B cell (primary cell): ENCODE measurements around the gene NMNAT1. TPM values are rescaled to one million over a fixed set of nuclear protein-coding genes. Genes with fewer than 3 reads are reported as not detected.

Experiments
- ATAC-seq: fragments of 200-7000 bp; cut with Tn5 transposase; one replicate; pipeline ENCODE4 v1.10.0; 2021; ENCODE audit warnings: low read depth, mild to moderate bottlenecking, moderate number of reproducible peaks, moderate library complexity
- CTCF ChIA-PET: fragments of 350-600 bp; sonication (Branson Sonifier 250); formaldehyde crosslinking; loops from one replicate; lab custom pipeline; 2021; ENCODE audit warnings: antibody characterized with exemption, inconsistent platforms; lab: Charles Lee
- POLR2A ChIA-PET: fragments of 350-600 bp; sonication (Branson Sonifier 250); formaldehyde crosslinking; loops from one replicate; lab custom pipeline; 2021; ENCODE audit warnings: antibody characterized with exemption; lab: Charles Lee
- DNase-seq: peaks from one replicate; pipeline ENCODE4 v3.0.0; 2013
- H2AFZ ChIP-seq: 2 replicates; pipeline ENCODE4 v1.6.1; 2012; ENCODE audit warnings: mild to moderate bottlenecking, low read depth, low read length; ENCODE audit not compliant: insufficient read depth, poor library complexity, severe bottlenecking
- H3K27ac ChIP-seq, 2 donors: 1 replicate in 1 of 2; 2 replicates in 1 of 2; pipeline ENCODE4 v1.5.1; 2012 to 2013; ENCODE audit warnings: low read length in 2 of 2, mild to moderate bottlenecking in 2 of 2, moderate library complexity in 1 of 2
- H3K27me3 ChIP-seq, 4 experiments: fragments of 200-600 bp in 1 of 4; sonication (generic) in 1 of 4; replicated peaks in 1 of 4; 1 replicate in 2 of 4; 2 replicates in 2 of 4; pipeline versions ENCODE4 v1.6.1 to v1.7.0; 2013 to 2016; ENCODE audit warnings: low read length in 3 of 4, mild to moderate bottlenecking in 2 of 4, mixed read lengths in 1 of 4, moderate library complexity in 1 of 4; ENCODE audit not compliant: insufficient read depth in 4 of 4, control insufficient read depth in 3 of 4; ENCODE audit errors: control extremely low read depth in 1 of 4
- H3K36me3 ChIP-seq, 2 experiments: replicated peaks in 1 of 2; 1 replicate in 1 of 2; 2 replicates in 1 of 2; pipeline versions ENCODE4 v1.6.1 to v1.7.1; 2013; ENCODE audit warnings: low read length in 1 of 2; ENCODE audit not compliant: insufficient read depth in 2 of 2, control insufficient read depth in 1 of 2; ENCODE audit errors: control extremely low read depth in 1 of 2, extremely low read depth in 1 of 2
- H3K4me1 ChIP-seq, 2 donors: fragments of 200-600 bp in 1 of 2; sonication (generic) in 1 of 2; 1 replicate in 1 of 2; 2 replicates in 1 of 2; pipeline versions ENCODE4 v1.5.1 to v1.6.1; 2013 to 2017; ENCODE audit warnings: low read length in 2 of 2; ENCODE audit not compliant: control insufficient read depth in 2 of 2, insufficient read depth in 2 of 2
- H3K4me2 ChIP-seq: replicated peaks from 2 replicates; pipeline ENCODE3; 2012; ENCODE audit warnings: mild to moderate bottlenecking, low read depth, low read length; ENCODE audit not compliant: poor library complexity, severe bottlenecking
- H3K4me3 ChIP-seq, 5 experiments: fragments of 200-600 bp in 1 of 5; sonication (generic) in 1 of 5; 1 replicate in 3 of 5; 2 replicates in 2 of 5; pipeline versions ENCODE4 v1.5.1 to v1.7.0; 2011 to 2016; ENCODE audit warnings: low read length in 4 of 5, mild to moderate bottlenecking in 4 of 5, low read depth in 2 of 5, control low read depth in 1 of 5, moderate library complexity in 1 of 5; ENCODE audit not compliant: insufficient read depth in 1 of 5; ENCODE audit errors: control extremely low read depth in 1 of 5, extremely low read depth in 1 of 5
- H3K79me2 ChIP-seq: fragments of 200-600 bp; sonication (generic); one replicate; pipeline ENCODE4 v1.6.0; 2016; ENCODE audit warnings: low read length; ENCODE audit not compliant: control insufficient read depth, insufficient read depth
- H3K9ac ChIP-seq: fragments of 200-600 bp; sonication (generic); 2 replicates; pipeline ENCODE4 v1.6.1; 2017; ENCODE audit warnings: mild to moderate bottlenecking, low read length, moderate library complexity
- H3K9me3 ChIP-seq, 3 donors: one replicate each; pipeline versions ENCODE4 v1.6.1 to v1.7.1; 2013; ENCODE audit warnings: low read length in 2 of 3; ENCODE audit not compliant: control insufficient read depth in 2 of 3, insufficient read depth in 1 of 3; ENCODE audit errors: control extremely low read depth in 1 of 3
- H4K20me1 ChIP-seq: 2 replicates; pipeline ENCODE4 v1.6.0; 2012; ENCODE audit warnings: mild to moderate bottlenecking, low read length; ENCODE audit not compliant: insufficient read depth, control insufficient read depth, poor library complexity, severe bottlenecking
- H3K27ac Mint-ChIP-seq: one replicate; pipeline ENCODE4 v1.8.0; 2021; ENCODE audit warnings: mixed read lengths
- H3K27me3 Mint-ChIP-seq: one replicate; pipeline ENCODE4 v1.8.0; 2021; ENCODE audit warnings: mixed read lengths
- H3K4me1 Mint-ChIP-seq: one replicate; pipeline ENCODE4 v1.8.0; 2021; ENCODE audit warnings: mixed read lengths
- H3K4me3 Mint-ChIP-seq: one replicate; pipeline ENCODE4 v1.8.0; 2021; ENCODE audit warnings: mixed read lengths
- H3K9me3 Mint-ChIP-seq: one replicate; pipeline ENCODE4 v1.8.0; 2022; ENCODE audit warnings: mixed read lengths; ENCODE audit not compliant: insufficient read depth
- CTCF ChIP-seq: fragments of 200-600 bp; IDR thresholded peaks from one replicate; pipeline ENCODE4 v1.8.0; 2022; ENCODE audit warnings: antibody characterized with exemption, mild to moderate bottlenecking
- EZH2 ChIP-seq: IDR thresholded peaks from 2 replicates; pipeline ENCODE4 v1.6.1; 2012; ENCODE audit warnings: borderline replicate concordance, low read depth, mild to moderate bottlenecking, moderate library complexity, low read length; ENCODE audit not compliant: insufficient read depth, poor library complexity, severe bottlenecking
- WGBS: methylation state at CpG from one replicate; pipeline ENCODE4 v1.1.5; 2013; ENCODE audit warnings: missing lambda C conversion rate; ENCODE audit not compliant: insufficient coverage; 5-methylcytosine and 5-hydroxymethylcytosine counted together
- intact Hi-C: fragments of 100-400 bp; cut with micrococcal nuclease; formaldehyde crosslinking; loops from one replicate; pipeline ENCODE4 v1.10.0; 2022
- polyA plus RNA-seq: library from polyadenylated mRNA; depleted of rRNA; stranded (reverse); fragments of >200 nt; gene quantifications from 2 replicates; pipeline ENCODE4 v1.2.3, GENCODE V29; 2012
- total RNA-seq, 2 donors: library from RNA; stranded (reverse); fragments of 120-200 nt in 1 of 2; gene quantifications; 1 replicate in 1 of 2; 2 replicates in 1 of 2; pipeline versions ENCODE4 v1.2.3 to v1.2.4, GENCODE V29; 2013 to 2022

Gene NMNAT1
- total and polyA plus RNA-seq, 2 donors (not counting 1 experiment from before 2014, with no cell fraction given) = 4.5 to 8.0 TPM

DNA sequence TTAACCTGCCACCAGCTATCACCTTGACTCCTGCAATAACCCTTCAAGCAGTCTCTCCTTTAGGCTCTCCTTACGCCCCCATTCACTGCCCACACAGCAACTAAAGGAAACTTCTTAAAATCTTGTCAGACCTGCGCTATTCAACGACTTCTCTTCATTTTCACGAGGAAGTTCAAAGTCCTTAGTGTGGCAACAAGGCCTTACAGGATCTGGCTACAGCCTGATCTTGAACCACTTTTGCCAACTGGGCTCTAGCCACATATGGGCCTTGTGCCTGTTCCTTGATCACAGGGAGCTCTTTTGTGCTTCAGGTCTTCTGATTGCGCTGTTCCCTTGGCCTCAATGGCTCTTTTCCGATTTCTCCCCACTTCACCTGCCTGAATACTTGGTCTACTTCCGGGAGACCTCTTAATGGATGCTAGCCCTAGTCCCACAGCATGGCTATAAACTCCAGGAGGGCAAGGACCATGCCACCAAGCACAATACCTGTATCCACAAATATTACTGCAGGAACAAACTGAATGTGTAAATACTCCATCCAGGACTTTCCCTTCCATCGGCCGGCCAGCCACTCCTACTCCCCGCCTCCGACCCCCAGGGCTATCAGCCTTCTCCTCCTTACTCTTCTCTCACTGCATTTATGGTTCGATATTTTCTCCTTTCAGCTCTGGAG, 30.9 kb upstream of the NMNAT1 start:
- TF ChIP-seq CTCF (no peak), EZH2 (no peak)
- ChIA-PET POLR2A (no interaction called here), CTCF (interaction anchor here (1.2 kb wide), 1 partner anchor 38 kb away, joined by 6 read pairs; no protein-coding TSS in a partner anchor)
- peaks cover 30% of the 10 kb centered on the region for H3K4me1 Mint-ChIP-seq
- H3K4me3 Mint-ChIP-seq = peak overlapping the region; percentile 71
- no peak overlapping the region for H3K27ac ChIP-seq
- ATAC-seq (no peak), DNase-seq (no peak)
- intact Hi-C loops = loop anchor here (5.0 kb wide), 2 partner anchors 485 to 780 kb away; no protein-coding TSS in a partner anchor
- H2AFZ ChIP-seq = no peak overlapping the region
- H3K79me2 ChIP-seq = peaks cover 8% of the 10 kb centered on the region
- no peaks in the 10 kb centered on the region for H3K9me3 Mint-ChIP-seq
- no peak overlapping the region for H3K9ac ChIP-seq
- no peaks in the 10 kb centered on the region for H3K36me3 ChIP-seq
- no peaks in the 10 kb centered on the region for H4K20me1 ChIP-seq
- 95% methylated on average over 10 of the region's 12 CpGs for WGBS
- H3K4me3 ChIP-seq = no peak overlapping the region
- no peak overlapping the region for H3K4me2 ChIP-seq
- H3K27me3 Mint-ChIP-seq = no peaks in the 10 kb centered on the region
- H3K27ac Mint-ChIP-seq = peak overlapping the region; percentile 60
- no peaks in the 10 kb centered on the region for H3K27me3 ChIP-seq
- H3K4me1 ChIP-seq = peaks cover 10 to 18% of the 10 kb centered on the region in 2 donors
- no peaks in the 10 kb centered on the region for H3K9me3 ChIP-seq

DNA sequence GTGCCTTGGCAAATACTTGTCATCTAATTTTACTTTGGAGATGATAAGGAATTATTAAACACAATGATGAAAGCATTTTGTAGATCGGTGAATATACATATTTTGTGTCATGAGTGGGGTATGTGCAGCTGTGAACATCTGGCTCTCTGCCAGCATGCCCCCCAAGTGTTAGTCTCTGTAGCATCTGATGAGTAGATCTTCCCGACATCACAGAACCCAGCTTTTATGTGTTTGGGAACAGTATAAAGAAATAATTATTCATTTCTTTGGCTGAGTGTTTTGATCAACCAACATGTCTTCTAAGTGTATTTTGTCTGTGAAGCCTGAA, 28.7 kb upstream of the NMNAT1 start:
- H4K20me1 ChIP-seq = no peaks in the 10 kb centered on the region
- 100% methylated on average over 1 of the region's 2 CpGs for WGBS
- H3K4me2 ChIP-seq = no peak overlapping the region
- no peaks in the 10 kb centered on the region for H3K27me3 ChIP-seq
- H3K27ac Mint-ChIP-seq = no peak overlapping the region
- H3K9ac ChIP-seq = no peak overlapping the region
- no peak for TF ChIP-seq EZH2
- no peak for TF ChIP-seq CTCF
- ChIA-PET POLR2A (no interaction called here), CTCF (interaction anchor here (2.1 kb wide), 1 partner anchor 40 kb away, joined by 5 read pairs; no protein-coding TSS in a partner anchor)
- ATAC-seq (no peak), DNase-seq (no peak)
- no peaks in the 10 kb centered on the region for H3K27me3 Mint-ChIP-seq
- no peaks in the 10 kb centered on the region for H3K9me3 ChIP-seq
- peaks cover 20% of the 10 kb centered on the region for H3K4me1 Mint-ChIP-seq
- H3K36me3 ChIP-seq = no peaks in the 10 kb centered on the region
- H3K4me3 ChIP-seq = no peak overlapping the region
- peaks cover 2% of the 10 kb centered on the region for H3K79me2 ChIP-seq
- H3K4me1 ChIP-seq = peaks cover 4 to 8% of the 10 kb centered on the region in 2 donors
- intact Hi-C loops = loop anchor here (5.0 kb wide), 2 partner anchors 487 to 778 kb away; no protein-coding TSS in a partner anchor
- H2AFZ ChIP-seq = no peak overlapping the region
- no peak overlapping the region for H3K27ac ChIP-seq
- no peak overlapping the region for H3K4me3 Mint-ChIP-seq
- H3K9me3 Mint-ChIP-seq = no peaks in the 10 kb centered on the region
